Cerebellar cortex (tissue), 1 donor: ENCODE results near the gene PTX3.
A peak's percentile ranks its signal among the peaks of the same experiment; 100 is the strongest.

Source experiments
- DNase-seq: peaks from one replicate; pipeline ENCODE4 v3.0.0-alpha.2; 2015; ENCODE audit warnings: low spot score

Gene PTX3

DNA sequence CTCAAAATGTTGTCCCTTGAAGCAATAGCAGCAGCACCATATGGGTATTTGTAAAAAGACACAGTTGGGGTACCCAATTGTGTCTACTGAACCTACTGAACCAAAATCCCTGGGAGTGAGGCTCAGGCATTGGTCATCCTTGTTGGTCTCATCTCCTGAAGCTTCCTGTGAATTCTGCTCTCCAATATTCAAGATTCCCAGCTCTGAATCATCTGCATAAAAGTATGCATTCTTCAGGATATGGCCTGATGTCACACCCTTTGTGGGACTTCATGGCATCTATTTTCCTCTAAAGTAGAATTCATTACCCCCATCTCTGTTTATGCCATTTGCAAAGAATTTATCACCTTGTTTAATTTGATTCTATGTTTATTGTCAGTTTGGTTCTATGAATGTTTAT lies 13.3 kb upstream of the PTX3 start:
- DNase-seq, result no peak

DNA sequence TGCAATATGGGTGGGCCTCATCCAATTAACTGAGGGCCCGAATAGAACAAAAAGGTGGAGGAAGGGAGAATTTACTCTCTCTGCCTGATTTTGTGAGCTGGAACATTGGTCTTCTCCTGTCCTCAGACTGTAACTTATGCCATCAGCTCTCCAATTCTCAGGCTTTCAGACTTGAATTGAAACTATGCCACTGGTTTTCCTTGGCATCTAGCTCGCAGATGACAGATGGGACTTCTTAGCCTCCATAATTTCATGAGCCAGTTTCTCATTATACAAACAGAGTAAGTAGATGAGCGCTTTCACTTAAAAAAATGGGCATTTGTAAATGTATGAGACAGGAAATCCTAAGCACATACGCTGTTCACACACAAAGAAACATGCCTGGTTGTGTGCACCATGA lies 8.7 kb upstream of the PTX3 start:
- peak; percentile 93 for DNase-seq

DNA sequence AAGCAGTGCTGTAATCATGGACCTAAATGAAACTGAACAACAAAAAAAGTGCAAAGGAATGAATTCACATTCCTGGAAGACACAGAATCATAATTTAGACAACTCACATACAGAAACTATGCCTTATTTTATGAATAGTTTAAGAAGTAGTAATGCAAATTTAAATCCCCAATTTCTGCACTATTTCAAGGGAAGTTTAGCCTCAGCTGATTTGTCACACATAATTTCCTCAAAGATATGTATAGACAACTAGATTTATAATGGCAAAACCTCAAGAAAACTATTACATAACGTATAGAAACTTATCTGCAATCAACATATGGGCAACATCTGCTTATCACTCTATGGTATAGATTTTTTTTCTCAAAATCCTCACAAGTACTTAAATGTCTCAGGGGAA lies 7.8 kb upstream of the PTX3 start:
- no peak for DNase-seq

GRCh38 chr3:157429708-157430107 lies 6.9 kb upstream of the PTX3 start:
- DNase-seq, result no peak

GRCh38 chr3:157438194-157438730 lies 1.6 kb downstream of the PTX3 start:
- peak; percentile 36 for DNase-seq

DNA sequence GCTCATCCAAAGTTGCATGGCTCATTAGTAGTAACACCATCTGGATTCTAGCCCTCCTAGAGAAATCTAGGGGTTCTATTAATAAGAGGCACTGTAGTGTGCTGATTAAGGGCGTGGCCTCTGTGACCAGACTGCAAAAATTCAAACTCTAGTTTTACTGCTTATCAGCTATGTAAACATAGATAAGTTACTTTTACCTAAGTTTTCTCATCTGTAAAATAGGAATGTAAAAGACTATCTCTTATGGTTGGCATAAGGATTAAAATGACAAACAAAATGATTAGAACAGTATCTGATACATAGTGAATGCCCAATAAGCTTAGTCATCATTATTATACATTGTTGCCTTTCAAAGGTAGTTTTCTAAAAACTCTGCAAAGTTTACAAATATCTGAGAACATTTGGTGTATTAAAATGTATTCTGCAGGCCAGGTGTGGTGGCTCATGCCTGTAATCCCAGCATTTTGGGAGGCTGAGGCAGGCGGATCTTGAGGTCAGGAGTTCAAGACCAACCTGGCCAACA lies 4.5 kb downstream of the PTX3 start:
- no peak for DNase-seq

DNA sequence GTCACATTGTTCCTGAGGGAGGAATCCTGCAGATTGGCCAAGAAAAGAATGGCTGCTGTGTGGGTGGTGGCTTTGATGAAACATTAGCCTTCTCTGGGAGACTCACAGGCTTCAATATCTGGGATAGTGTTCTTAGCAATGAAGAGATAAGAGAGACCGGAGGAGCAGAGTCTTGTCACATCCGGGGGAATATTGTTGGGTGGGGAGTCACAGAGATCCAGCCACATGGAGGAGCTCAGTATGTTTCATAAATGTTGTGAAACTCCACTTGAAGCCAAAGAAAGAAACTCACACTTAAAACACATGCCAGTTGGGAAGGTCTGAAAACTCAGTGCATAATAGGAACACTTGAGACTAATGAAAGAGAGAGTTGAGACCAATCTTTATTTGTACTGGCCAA lies 6.1 kb downstream of the PTX3 start:
- no peak for DNase-seq

- DNase-seq, result no peak
These were observed 7.5 kb downstream of the PTX3 start for GRCh38 chr3:157443905-157444796.

GRCh38 chr3:157444797-157445184 lies 8.1 kb downstream of the PTX3 start:
- no peak for DNase-seq

DNA sequence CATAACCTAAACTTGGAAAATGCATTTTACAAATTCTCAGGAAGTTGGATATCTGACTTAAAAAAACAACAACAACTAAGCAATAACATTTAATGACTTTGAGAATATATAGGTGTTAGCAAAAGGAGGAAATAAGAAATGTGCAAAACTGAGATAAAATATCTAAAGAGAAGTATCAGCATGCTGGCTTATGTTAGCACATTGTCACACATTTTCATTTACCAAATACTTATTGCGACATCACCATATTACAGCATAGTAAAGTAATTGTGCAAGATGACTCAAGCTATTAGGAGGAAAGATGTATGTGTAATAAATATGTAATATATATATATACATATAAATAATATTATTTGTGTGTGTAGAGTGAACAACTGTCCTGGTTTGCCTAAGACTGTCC lies 9.2 kb downstream of the PTX3 start:
- no peak for DNase-seq

GRCh38 chr3:157447026-157447694 lies 10.5 kb downstream of the PTX3 start:
- peak; percentile 39 for DNase-seq

DNA sequence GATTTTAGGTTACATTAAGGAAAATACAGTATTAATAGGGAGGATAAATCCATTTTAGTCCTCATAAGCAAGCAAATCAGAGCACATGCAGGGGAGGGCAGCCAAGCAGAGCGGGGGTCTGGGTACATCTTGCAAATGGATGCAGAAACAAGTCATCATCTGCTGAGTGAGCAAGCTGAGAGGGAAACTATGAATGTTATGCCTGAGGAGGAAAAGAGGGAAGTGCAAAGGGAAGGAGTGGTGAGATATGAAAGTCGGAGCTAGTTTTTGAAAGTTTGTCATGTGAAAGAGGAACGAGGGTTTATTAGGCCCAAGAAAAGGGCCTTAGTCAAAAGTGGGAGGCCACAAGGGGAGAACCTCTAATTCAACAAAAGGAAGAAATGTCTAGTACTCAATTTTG lies 15.4 kb downstream of the PTX3 start:
- no peak for DNase-seq

- no peak for DNase-seq
These were observed 17.2 kb downstream of the PTX3 start for GRCh38 chr3:157453824-157454223.

GRCh38 chr3:157459706-157460105 lies 23.1 kb downstream of the PTX3 start:
- DNase-seq, result no peak

- no peak for DNase-seq
These were observed 23.6 kb downstream of the PTX3 start for GRCh38 chr3:157460253-157460652.

- no peak for DNase-seq
These were observed 27.2 kb downstream of the PTX3 start for GRCh38 chr3:157463816-157464215.

DNA sequence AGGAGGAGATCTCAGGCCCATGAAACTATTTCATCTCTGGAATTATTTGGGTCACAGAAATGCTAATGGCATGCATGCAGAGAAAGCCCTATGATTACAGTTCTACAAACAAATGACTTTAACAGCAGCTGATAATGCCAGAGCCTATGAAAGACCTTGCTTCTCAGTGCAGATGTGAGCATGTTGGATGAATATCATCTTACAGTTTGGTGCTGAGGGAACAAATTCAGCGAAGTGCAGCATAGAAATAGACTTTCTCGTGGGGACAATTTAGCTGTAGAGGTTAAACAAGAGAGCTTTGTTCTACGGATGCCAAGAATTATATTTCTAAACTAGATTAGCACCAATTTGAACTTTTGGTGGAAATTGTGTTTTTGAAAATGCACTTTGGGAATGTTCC lies 27.7 kb downstream of the PTX3 start:
- DNase-seq, result no peak

DNA sequence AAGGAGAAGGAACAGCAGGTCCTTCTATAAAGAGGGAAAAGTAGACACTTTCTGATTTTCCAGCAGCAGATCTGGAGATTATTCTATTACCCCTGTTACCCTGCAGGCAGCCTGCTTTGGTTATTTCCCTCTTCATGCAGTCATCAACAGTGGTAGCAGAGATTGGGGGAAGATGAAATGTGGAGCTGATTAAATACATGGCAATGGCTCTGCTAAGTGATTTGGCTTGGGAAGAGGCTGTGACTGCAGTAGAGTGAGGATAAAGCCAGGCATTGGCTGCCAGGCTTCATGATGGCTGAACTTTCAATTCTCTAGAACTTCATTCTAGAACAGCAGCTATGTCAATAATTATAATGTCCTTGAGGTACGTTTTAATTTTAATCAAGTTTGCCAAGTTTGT lies 29.1 kb downstream of the PTX3 start:
- no peak for DNase-seq

DNA sequence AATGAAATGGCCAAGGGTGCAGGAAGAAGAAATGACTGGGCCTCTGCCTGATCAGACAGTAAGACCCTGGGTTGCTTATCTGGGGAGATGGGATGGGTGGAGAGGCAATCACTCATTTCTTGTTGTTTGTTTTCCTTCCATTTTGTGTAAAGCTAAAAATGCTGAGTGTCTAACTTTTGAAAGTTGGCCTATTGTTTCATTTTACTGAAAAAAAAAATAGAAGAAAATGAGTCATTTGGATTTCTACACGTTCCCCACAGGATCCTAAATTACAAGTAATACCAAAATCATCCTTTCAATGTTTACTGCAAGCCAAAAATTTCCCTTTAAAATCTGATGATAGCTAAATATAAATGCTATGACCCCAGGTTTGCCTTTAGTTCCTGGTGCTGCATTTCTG lies 30.6 kb downstream of the PTX3 start:
- DNase-seq, result no peak

GRCh38 chr3:157469561-157470294 lies 33.1 kb downstream of the PTX3 start:
- no peak for DNase-seq

GRCh38 chr3:157471064-157471463 lies 34.4 kb downstream of the PTX3 start:
- no peak for DNase-seq

GRCh38 chr3:157472648-157473047 lies 36.0 kb downstream of the PTX3 start:
- DNase-seq, result no peak
